Cardiac muscle cell (in vitro differentiated cells and primary cell): ENCODE results near the gene LRFN3. TPM values are rescaled to one million over a fixed set of nuclear protein-coding genes. Genes with fewer than 3 reads are reported as not detected.

Experiments
- DNase-seq, 2 donors: peaks; one replicate each; pipeline versions ENCODE4 v3.0.0 to v3.0.0-alpha.2; 2010 to 2017; ENCODE audit warnings: low read depth in 1 of 2, low spot score in 1 of 2
- H3K27ac ChIP-seq: fragments of 200-600 bp; sonication (generic); 2 replicates; pipeline ENCODE4 v1.5.1; 2016
- H3K27me3 ChIP-seq: fragments of 200-600 bp; sonication (generic); 2 replicates; pipeline ENCODE4 v1.6.0; 2016; ENCODE audit warnings: control low read depth
- H3K36me3 ChIP-seq: fragments of 200-600 bp; sonication (generic); 2 replicates; pipeline ENCODE4 v1.5.1; 2016; ENCODE audit warnings: control low read depth
- H3K4me1 ChIP-seq: fragments of 200-600 bp; sonication (generic); 2 replicates; pipeline ENCODE4 v1.8.1; 2017; ENCODE audit warnings: low read depth, mild to moderate bottlenecking, mixed run types
- H3K4me3 ChIP-seq: fragments of 200-600 bp; sonication (generic); 2 replicates; pipeline ENCODE4 v1.5.1; 2016; ENCODE audit warnings: mild to moderate bottlenecking
- H3K9me3 ChIP-seq: fragments of 200-600 bp; sonication (generic); 2 replicates; pipeline ENCODE4 v1.5.1; 2017; ENCODE audit warnings: low read depth, mild to moderate bottlenecking, control low read depth
- polyA plus RNA-seq: library from polyadenylated mRNA; unstranded; fragments of >200 nt; fragmentation: Nextera tagmentation; extraction: Ambion mirVana; gene quantifications from 2 replicates; pipeline ENCODE4 v1.2.1, GENCODE V29; 2016
- total RNA-seq: library from RNA; depleted of rRNA; stranded (reverse); fragments of >200 nt; gene quantifications from 2 replicates; pipeline ENCODE4 v1.2.3, GENCODE V29; 2016
- TF ChIP-seq, protein P1 (sequence below): IDR thresholded peaks from 2 replicates; pipeline ENCODE4 v1.5.1; 2012; ENCODE audit warnings: low read depth, mild to moderate bottlenecking, low read length

Gene LRFN3
- total and polyA plus RNA-seq, 2 experiments from 2014 or later: 14.3 to 16.0 TPM

DNA sequence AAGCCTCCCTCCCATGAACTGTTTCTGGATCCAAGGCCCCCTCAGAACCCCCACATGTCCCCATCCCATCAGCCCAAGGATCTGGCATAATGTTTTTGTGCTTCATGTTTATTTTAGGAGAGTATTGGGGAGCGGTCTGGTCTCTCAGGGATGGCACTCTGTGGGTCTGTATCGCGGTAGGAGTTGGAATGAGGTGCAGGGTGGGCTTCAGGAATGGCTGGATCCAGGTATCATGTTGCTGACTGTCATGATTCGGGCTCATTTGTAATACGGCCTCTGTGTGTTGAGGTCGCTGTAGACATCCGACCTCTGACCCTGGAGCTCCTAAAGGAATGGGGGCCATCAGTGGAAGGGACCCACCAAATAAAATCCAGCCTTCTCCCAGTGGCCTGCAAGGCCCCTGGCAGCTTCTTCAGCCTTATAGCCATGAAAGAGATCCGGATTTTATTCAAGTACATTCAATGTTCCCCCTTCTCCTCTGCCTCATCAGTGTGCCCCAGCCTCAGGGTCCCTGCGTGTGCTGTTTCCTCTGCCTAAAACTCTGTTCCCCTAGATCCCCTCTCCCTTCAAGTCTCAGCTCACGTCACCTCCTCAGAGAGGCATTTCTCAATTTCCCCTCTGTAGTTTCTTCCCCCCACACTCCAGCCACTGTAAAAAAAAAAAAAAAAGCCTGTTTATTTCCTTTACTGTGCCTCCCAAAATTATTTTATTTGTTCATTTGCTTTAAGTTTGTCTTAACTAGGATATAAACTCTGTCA, 31.7 kb upstream of the LRFN3 start:
- Histone ChIP-seq H3K36me3 (no peaks in the 10 kb centered on the region), H3K27ac (no peak overlapping the region), H3K4me3 (no peak overlapping the region), H3K4me1 (peaks cover 12% of the 10 kb centered on the region), H3K27me3 (no peaks in the 10 kb centered on the region), H3K9me3 (no peaks in the 10 kb centered on the region)
- no peak for DNase-seq
- TF ChIP-seq, protein P1, sequence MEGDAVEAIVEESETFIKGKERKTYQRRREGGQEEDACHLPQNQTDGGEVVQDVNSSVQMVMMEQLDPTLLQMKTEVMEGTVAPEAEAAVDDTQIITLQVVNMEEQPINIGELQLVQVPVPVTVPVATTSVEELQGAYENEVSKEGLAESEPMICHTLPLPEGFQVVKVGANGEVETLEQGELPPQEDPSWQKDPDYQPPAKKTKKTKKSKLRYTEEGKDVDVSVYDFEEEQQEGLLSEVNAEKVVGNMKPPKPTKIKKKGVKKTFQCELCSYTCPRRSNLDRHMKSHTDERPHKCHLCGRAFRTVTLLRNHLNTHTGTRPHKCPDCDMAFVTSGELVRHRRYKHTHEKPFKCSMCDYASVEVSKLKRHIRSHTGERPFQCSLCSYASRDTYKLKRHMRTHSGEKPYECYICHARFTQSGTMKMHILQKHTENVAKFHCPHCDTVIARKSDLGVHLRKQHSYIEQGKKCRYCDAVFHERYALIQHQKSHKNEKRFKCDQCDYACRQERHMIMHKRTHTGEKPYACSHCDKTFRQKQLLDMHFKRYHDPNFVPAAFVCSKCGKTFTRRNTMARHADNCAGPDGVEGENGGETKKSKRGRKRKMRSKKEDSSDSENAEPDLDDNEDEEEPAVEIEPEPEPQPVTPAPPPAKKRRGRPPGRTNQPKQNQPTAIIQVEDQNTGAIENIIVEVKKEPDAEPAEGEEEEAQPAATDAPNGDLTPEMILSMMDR: no peak

DNA sequence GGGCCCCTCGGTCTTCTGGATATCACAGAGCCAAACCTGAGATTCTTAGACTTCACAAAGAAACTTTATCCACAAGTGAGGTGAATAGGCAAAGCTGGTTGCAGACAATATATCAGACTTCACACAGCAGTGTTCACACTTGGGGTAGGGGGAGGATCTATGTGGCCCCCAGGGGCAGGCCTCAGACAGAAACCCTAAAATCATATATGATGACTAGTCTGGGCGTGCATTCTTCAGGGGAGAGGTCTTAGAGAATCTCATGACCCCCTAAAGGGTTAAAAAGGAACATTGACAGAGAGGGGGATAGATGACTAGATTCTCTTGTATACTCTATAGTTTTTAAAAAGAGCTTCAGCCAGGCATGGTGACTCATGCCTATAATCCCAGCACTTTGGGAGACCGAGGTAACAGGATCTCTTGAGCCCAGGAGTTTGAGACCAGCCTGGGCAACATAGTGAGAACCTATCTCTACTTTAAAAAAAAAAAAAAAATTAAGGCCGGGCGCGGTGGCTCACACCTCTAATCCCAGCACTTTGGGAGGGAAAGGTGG, 30.9 kb upstream of the LRFN3 start:
- TF ChIP-seq, protein P1: no peak
- Histone ChIP-seq H3K9me3 (no peaks in the 10 kb centered on the region), H3K4me3 (no peak overlapping the region), H3K36me3 (no peaks in the 10 kb centered on the region), H3K4me1 (peaks cover 12% of the 10 kb centered on the region), H3K27ac (no peak overlapping the region), H3K27me3 (no peaks in the 10 kb centered on the region)
- DNase-seq: no peak

DNA sequence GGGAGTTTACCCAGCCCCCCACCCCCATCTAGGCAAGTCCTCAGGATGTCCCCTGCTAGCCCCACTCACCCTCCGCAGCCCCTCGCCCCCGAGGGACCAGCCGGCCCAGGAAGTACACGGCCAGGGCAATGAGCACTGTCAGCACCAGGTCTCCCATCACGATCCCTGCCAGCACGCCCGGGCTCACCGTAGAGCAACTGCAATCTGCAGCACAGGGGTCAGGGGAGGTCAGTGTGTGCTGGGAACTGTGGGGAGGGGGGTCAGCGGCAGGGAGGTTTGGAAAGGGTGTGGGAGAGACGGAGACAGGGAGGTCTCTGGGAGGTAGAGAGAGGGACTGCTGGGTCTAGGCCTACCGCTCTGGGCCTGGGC, 28.8 kb upstream of the LRFN3 start:
- Histone ChIP-seq H3K36me3 (no peaks in the 10 kb centered on the region), H3K9me3 (no peaks in the 10 kb centered on the region), H3K27me3 (no peaks in the 10 kb centered on the region), H3K4me1 (peaks cover 12% of the 10 kb centered on the region), H3K27ac (peak overlapping the region; percentile 16), H3K4me3 (no peak overlapping the region)
- peak in 1 of 2 donors; percentile 64 for DNase-seq
- TF ChIP-seq, protein P1: no peak

DNA sequence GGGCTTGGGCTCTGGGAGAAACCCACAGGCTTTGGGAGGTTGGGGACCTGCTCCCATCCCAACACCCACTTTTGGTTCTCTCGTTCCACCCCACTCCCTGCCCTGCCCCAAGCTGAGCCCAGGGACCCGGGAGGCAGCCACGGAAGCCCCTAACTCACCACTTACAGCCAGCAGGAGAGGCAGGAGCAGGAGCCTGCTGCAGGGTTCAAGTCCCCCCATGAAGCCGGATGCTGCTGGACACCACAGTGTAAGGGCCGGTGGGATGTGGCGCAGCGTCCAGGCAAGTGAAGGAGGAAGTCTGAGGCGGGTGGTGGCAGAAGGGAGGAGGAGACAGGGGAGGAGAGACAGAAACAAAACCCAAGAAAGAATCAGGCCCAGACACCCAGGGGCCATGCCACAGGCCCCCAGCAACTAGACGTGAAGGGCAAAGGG, 28.1 kb upstream of the LRFN3 start, which contains the start of gene TYROBP:
TYROBP (minus strand) TSS at position 286 of the 432 bp plus-strand sequence; CDS start at position 219, 67 bp downstream.
- Histone ChIP-seq H3K4me3 (no peak within 1 kb of the TSS), H3K27me3 (no peaks in the 10 kb centered on the region), H3K4me1 (peaks cover 12% of the 10 kb centered on the region), H3K9me3 (no peaks in the 10 kb centered on the region), H3K27ac (peak within 1 kb of the TSS; percentile 47), H3K36me3 (no peaks in the 10 kb centered on the region)
- DNase-seq: no peak
- TF ChIP-seq, protein P1: no peak

DNA sequence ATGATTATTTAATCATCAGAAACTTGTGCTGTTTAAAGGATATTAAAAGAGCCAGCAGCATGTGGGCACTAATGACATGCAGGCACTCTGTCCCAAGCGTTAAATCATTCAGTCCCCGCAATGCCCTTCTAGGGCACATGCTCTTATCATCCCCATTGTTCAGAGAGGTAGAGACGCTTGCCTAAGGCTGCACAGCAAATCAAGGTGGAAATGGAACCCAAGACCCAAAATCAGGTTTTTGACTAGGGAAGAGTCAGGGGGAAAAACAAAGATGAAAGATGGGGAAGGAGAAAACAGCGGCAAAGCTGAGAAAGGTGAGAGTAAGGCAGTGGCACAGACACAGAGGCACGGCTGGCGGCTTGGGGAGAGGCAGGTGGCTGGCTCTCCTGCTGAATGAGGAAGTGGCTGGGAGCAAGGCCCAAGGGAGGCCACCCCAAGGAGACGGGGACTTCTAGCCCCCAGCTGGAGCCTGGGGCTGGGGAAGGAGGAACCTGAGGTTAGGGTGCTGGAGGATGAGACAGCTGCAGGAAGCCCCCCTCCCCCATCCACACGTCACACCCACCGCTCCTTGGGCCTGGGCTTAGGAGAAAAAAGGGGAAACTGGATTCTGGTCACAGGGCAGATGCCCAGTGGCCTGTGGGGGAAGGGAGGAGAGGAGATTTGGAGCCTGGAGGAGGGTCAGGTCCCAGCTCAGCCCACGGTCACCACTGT, 27.0 kb upstream of the LRFN3 start:
- Histone ChIP-seq H3K4me3 (no peak overlapping the region), H3K27ac (no peak overlapping the region), H3K36me3 (no peaks in the 10 kb centered on the region), H3K27me3 (no peaks in the 10 kb centered on the region), H3K4me1 (peaks cover 12% of the 10 kb centered on the region), H3K9me3 (no peaks in the 10 kb centered on the region)
- no peak for DNase-seq
- TF ChIP-seq, protein P1: no peak
